Measurements from ENCODE around the gene MAOB.

The MAOB gene

DNA sequence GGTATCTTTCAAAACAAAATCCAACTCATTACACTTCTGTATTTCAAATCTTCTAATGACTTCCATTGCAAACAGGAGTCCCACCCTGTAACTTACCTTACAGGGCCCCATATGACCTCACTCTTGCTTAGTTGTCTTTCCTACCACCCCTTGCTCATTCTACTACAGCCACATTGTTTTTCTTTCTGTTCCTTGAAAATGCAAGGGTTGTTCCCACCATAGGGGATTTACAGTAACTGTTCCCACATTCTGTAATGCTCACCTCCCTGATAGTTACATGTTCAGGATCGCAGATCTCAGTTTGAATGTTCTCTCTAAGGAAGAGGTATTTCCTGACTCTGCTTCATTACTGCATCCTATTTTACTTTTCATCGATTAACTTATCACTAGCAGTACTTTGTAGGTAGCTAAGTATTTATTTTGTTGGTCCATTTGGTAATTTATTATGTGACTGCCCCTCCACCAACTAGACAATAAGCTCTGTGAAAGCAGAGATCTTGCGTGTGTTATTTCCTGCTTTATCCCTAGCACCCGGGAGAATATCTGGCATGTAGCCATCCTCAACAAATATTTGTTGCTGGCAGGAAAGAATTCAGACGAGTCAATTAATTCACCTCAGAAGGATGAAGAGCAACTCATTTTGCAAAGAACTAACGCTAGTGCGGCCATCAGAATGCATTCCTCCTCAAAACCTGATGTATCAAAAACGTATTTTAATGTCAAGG is 21.4 kb downstream of the MAOB start:
- no peak for DNase-seq

- DNase-seq: no peak
Measured at GRCh38 chrX:43853225-43853828, 28.9 kb downstream of the MAOB start.

GRCh38 chrX:43850629-43851028 is 31.6 kb downstream of the MAOB start:
- DNase-seq: no peak

DNA sequence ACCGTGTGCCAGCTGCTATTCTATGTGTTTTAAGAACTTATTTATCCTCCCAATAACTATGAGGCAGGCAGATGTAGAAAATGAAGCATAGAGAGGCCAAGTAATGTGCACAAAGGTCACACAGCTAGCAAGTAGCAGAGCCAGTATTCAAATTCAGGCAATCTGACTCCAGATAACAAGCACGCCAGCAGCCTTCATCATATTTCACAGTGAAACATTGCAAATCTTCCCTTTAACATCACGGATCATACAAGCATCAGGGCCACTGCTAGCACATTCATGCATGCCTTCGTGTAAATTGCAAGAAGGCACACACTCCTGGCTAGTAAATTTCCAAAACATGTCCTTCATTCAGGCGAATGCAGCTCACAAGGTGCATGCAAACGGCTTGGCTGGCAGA is 33.1 kb downstream of the MAOB start:
- no peak for DNase-seq

GRCh38 chrX:43847352-43847751 is 34.9 kb downstream of the MAOB start:
- no peak for DNase-seq

DNA sequence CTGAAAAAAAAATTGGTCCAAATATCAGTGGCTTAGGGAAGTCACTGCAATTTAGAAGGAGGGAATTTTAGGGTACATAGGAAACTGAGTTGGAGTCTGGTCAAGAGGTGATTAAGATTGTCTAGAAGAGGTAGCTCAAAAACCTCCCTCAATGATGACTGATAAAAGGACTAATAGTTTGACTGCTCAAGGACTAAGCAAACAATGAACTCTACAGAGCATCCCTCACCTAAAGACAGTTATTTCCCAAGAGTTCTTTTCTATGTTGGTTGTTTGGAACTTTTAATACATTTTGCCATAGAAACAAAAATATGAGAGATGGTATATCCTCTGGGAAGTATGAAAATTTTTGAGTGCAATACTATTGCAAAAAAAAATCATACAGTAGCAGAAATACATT is 35.7 kb downstream of the MAOB start:
- no peak for DNase-seq

DNA sequence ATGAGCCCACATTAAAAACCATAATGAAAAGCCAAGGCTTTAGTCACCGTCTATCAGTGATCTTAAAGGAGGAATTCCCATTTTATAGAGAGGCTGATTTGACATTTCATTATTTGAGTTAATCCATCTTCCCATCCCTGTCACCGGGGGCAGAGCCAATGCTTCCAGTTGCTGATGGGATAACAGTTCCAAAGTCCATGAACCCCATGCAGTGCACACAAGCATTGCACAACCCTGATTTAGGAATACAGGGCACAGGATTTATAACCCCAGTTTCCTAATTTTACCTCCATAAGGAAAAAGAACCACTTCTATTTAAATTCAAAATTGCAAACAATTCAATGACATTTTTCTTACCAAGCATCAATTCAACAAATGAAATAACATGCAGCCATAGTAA is 36.5 kb downstream of the MAOB start:
- no peak for DNase-seq

DNA sequence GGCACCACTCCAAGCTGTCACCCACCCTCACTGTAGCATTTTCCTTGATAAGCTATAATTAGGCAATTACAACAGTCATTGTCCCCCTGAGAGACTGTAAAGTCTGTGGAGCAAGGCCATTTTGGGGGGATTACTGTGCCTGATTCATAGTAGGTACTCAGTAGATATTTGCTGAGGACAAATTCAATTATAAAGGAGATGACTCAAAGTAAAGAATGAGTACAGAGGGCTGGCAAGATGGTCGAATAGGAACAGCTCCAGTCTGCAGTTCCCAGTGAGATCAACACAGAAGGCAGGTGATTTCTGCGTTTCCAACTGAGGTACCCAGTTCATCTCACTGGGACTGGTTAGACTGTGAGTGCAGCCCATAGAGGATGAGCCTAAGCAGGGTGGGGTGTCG is 42.0 kb downstream of the MAOB start:
- no peak for DNase-seq

- DNase-seq: peak; percentile 7 to 49 (median 34)
Measured at GRCh38 chrX:43836435-43837184, 45.6 kb downstream of the MAOB start.

GRCh38 chrX:43835559-43835958 is 46.7 kb downstream of the MAOB start:
- DNase-seq: peak; percentile 22 to 51 (median 44)

DNA sequence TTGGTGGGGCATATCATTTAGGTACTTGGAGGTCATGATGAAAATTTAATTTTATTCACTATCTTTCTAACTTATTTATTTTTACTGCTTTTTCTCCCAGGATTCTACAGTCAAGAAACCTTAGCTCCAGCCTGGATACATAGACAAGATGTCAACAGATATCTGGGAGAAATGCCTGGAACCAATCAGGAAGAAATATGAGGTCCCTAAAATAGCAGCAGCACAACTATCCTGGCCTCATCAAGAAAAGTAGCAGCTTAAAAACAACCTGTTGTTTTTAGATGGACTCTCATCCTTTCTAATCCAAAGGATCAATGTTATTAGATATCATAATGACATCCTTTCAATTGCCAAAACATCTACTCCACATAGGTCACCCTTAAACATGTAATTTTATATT is 54.5 kb downstream of the MAOB start:
- no peak for DNase-seq

- DNase-seq: peak in 1 of 3 donors; percentile 6
Measured at GRCh38 chrX:43822014-43822413, 60.2 kb downstream of the MAOB start.

- DNase-seq: no peak
Measured at GRCh38 chrX:43817444-43817843, 64.8 kb downstream of the MAOB start.

DNA sequence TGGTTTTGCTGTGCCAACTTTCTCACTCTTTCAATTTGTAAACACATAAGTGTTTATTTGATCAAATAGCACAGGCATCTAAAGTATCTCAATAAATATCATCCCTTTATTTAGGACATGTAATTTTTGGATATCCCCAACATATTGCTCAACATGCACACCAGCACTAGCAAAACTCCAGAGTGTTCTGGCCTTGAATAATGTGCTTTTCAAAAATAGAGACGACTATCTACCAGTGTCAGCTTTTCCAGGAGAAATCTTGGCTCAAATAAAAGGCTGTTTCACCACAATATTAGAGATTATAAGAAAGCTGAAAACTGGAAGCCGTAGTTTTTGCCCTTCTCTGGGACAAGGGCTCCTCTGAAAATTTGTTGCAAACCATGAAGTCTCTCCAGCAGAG is 67.0 kb downstream of the MAOB start:
- no peak for DNase-seq

DNA sequence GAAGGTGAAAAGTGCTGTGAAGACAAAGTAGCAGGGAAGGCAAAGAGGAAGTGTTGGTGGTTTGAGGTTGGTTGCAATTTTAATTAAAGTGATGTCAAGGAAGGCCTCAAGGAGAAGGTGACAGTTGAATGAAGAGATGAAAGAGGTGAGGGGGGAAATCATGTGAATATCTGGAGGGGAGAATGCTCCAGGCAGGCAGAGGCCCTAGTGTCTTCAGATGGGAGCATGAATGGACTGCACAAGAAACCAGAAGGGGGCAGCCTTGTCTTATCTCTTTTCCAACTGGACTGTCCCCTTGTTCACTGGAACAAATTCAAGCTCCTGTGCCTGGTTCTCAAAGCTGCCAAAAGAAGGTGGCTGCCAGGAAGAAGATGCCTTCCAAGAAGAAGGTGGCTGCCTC is 68.4 kb downstream of the MAOB start:
- peak in 2 of 3 donors; percentile 2 to 7 for DNase-seq

GRCh38 chrX:43813319-43813718 is 68.9 kb downstream of the MAOB start:
- no peak for DNase-seq

GRCh38 chrX:43809463-43809862 is 72.8 kb downstream of the MAOB start:
- peak in 1 of 3 donors; percentile 0 for DNase-seq

DNA sequence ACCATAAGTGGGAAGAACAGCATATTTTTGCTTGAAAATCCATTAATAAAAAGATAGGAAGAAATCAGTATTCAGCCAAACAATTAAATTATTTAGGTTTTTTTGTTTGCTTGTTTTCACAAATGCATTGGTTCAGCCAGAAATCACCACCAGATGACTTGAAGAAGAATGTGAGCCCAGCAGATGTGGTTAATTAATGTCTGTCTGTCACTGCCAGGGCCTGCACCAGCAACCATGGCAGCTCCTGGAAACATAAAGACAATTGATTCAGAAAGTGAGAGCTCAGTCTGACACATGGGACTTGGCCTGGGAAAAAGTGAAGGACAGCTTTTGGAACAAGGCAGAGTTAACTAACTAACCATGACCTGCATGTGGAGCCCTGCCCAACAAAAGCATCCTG is 74.0 kb downstream of the MAOB start:
- DNase-seq: no peak

GRCh38 chrX:43805579-43805978 is 76.7 kb downstream of the MAOB start:
- no peak for DNase-seq

- no peak for DNase-seq
Measured at GRCh38 chrX:43804021-43804420, 78.2 kb downstream of the MAOB start.

- DNase-seq: no peak
Measured at GRCh38 chrX:43785930-43786591, 96.2 kb downstream of the MAOB start.

DNA sequence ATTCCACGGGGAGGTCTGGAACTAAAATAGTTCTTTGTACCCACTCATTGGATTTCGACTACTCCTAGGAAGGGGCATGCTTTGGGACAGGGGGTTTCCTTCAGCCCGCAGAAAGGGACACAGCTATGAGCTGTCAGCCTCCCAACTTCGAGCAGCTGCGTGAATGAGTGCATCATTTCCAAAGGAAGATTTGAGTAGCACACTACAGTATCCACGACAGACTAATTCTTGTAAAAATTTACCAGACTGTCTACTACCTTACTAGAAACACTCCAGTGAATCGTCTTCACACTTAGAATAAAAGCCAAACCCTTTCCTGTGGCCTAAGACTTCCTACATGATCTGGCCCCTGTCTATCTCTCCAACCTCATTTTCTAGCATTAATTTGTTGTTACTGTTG is 124.2 kb downstream of the MAOB start:
- no peak for DNase-seq

- no peak for DNase-seq
Measured at GRCh38 chrX:43756076-43756475, 126.2 kb downstream of the MAOB start.

DNA sequence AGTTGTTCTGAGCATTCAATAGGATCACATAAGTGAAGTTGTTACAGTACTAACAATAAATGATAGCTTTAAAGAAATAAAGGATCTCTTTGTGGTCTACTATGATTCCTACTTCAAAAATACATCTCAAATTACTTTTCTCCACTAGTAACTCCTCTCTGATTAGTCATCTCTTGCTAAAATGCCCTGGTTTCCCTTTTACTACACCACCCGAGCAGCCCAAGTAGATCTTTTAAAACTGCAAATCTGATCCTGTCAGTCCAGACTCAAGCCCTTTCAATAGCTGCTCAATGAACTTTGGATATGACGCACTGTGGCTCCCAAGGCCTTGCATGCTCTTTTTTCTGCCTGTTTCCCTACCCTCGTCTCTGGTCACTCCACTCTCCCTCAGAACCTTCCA is 128.6 kb downstream of the MAOB start:
- DNase-seq: no peak

Measured in suppressor macrophage treated with lipopolysaccharide for 1 hour (primary cell).